Measurements from ENCODE around the gene SYNE1. TPM values are rescaled to one million over a fixed set of nuclear protein-coding genes. Genes with fewer than 3 reads are reported as not detected.
A peak's percentile ranks its signal among the peaks of the same experiment; 100 is the strongest.

SYNE1 gene
- total RNA-seq, 1 experiment from 2014 or later: 23.0 TPM

GRCh38 chr6:152300517-152300916 is 336.6 kb downstream of the SYNE1 start:
- Mint-ChIP-seq H3K27ac (ENCODE audit: unreplicated experiment) (peak overlapping the region; percentile 95), H3K9me3 (ENCODE audit: unreplicated experiment) (no peaks in the 10 kb centered on the region), H3K27me3 (ENCODE audit: insufficient read depth, unreplicated experiment) (no peaks in the 10 kb centered on the region), H3K4me3 (ENCODE audit: unreplicated experiment) (peak overlapping the region; percentile 99), H3K36me3 (ENCODE audit: insufficient read depth, unreplicated experiment) (peaks cover 7% of the 10 kb centered on the region), H3K4me1 (ENCODE audit: low read depth, unreplicated experiment) (peaks cover 26% of the 10 kb centered on the region)
- intact Hi-C loops (cut with micrococcal nuclease; ENCODE audit: unreplicated experiment): loop anchor here (2.0 kb wide), 1 partner anchor 22 kb away; no protein-coding TSS in a partner anchor
- Histone ChIP-seq H3K27me3 (replicated peaks; ENCODE audit: control insufficient read depth, insufficient read depth, low read length) (no peaks in the 10 kb centered on the region), H3K36me3 (ENCODE audit: control insufficient read depth, insufficient read depth, low read length) (no peaks in the 10 kb centered on the region), H3K4me1 (peaks cover 19% of the 10 kb centered on the region), H3K4me3 (ENCODE audit: low read depth, low read length) (no peak overlapping the region; the same call in 1 of the 2 replicates), H3K9me3 (no peaks in the 10 kb centered on the region)
- BruUV-seq (replicated peaks): no TSS peak
- no peak for TF ChIP-seq CTCF (IDR thresholded peaks at IDR 0.05; ENCODE audit: insufficient read depth in 1 of 2, low read depth in 1 of 2, low read length in 1 of 2, severe bottlenecking in 1 of 2, unreplicated experiment in 1 of 2)
- ChIA-PET CTCF (interaction anchor here (2.1 kb wide), 1 partner anchor 56 kb away, joined by 31 read pairs; no protein-coding TSS in a partner anchor), POLR2A (no interaction called here)
- DNase-seq: no peak

- Mint-ChIP-seq H3K4me3 (ENCODE audit: unreplicated experiment) (no peak overlapping the region), H3K4me1 (ENCODE audit: low read depth, unreplicated experiment) (peaks cover 31% of the 10 kb centered on the region), H3K27me3 (ENCODE audit: insufficient read depth, unreplicated experiment) (no peaks in the 10 kb centered on the region), H3K9me3 (ENCODE audit: unreplicated experiment) (no peaks in the 10 kb centered on the region), H3K27ac (ENCODE audit: unreplicated experiment) (no peak overlapping the region), H3K36me3 (ENCODE audit: insufficient read depth, unreplicated experiment) (peaks cover 7% of the 10 kb centered on the region)
- TF ChIP-seq CTCF (IDR thresholded peaks at IDR 0.05; ENCODE audit: insufficient read depth in 1 of 2, low read depth in 1 of 2, low read length in 1 of 2, severe bottlenecking in 1 of 2, unreplicated experiment in 1 of 2): no peak
- CTCF ChIA-PET: no interaction called here
- no peak for DNase-seq
- H3K27me3 ChIP-seq (replicated peaks; ENCODE audit: control insufficient read depth, insufficient read depth, low read length): no peaks in the 10 kb centered on the region
- H3K9me3 ChIP-seq: no peaks in the 10 kb centered on the region
- H3K4me3 ChIP-seq (ENCODE audit: low read depth, low read length): no peak overlapping the region
- H3K36me3 ChIP-seq (ENCODE audit: control insufficient read depth, insufficient read depth, low read length): no peaks in the 10 kb centered on the region
- POLR2A ChIA-PET: no interaction called here
- intact Hi-C loops (cut with micrococcal nuclease; ENCODE audit: unreplicated experiment): no loop called here
- H3K4me1 ChIP-seq: peaks cover 19% of the 10 kb centered on the region
- BruUV-seq (replicated peaks): no TSS peak
Measured at GRCh38 chr6:152298848-152299735, 338.1 kb downstream of the SYNE1 start.

GRCh38 chr6:152298055-152298647 is 339.0 kb downstream of the SYNE1 start:
- POLR2A ChIA-PET: no interaction called here
- Histone ChIP-seq H3K4me3 (ENCODE audit: low read depth, low read length) (no peak overlapping the region), H3K9me3 (no peaks in the 10 kb centered on the region), H3K4me1 (peaks cover 19% of the 10 kb centered on the region), H3K27me3 (replicated peaks; ENCODE audit: control insufficient read depth, insufficient read depth, low read length) (no peaks in the 10 kb centered on the region), H3K36me3 (ENCODE audit: control insufficient read depth, insufficient read depth, low read length) (no peaks in the 10 kb centered on the region; the same call in 1 of the 2 replicates)
- no peak for TF ChIP-seq CTCF (IDR thresholded peaks at IDR 0.05; ENCODE audit: insufficient read depth in 1 of 2, low read depth in 1 of 2, low read length in 1 of 2, severe bottlenecking in 1 of 2, unreplicated experiment in 1 of 2)
- H3K36me3 Mint-ChIP-seq (ENCODE audit: insufficient read depth, unreplicated experiment): peaks cover 7% of the 10 kb centered on the region
- no peaks in the 10 kb centered on the region for H3K9me3 Mint-ChIP-seq (ENCODE audit: unreplicated experiment)
- intact Hi-C loops (cut with micrococcal nuclease; ENCODE audit: unreplicated experiment): no loop called here
- no peak overlapping the region for H3K27ac Mint-ChIP-seq (ENCODE audit: unreplicated experiment)
- no TSS peak for BruUV-seq (replicated peaks)
- peaks cover 31% of the 10 kb centered on the region for H3K4me1 Mint-ChIP-seq (ENCODE audit: low read depth, unreplicated experiment)
- DNase-seq: no peak
- no peak overlapping the region for H3K4me3 Mint-ChIP-seq (ENCODE audit: unreplicated experiment)
- H3K27me3 Mint-ChIP-seq (ENCODE audit: insufficient read depth, unreplicated experiment): no peaks in the 10 kb centered on the region
- CTCF ChIA-PET: interaction anchor here (0.7 kb wide), 1 partner anchor 533 kb away, joined by 3 read pairs; no protein-coding TSS in a partner anchor

All from Caco-2 (cell line).